Measurements from ENCODE around the gene GAP43.
A peak's percentile ranks its signal among the peaks of the same experiment; 100 is the strongest.

The GAP43 gene

DNA sequence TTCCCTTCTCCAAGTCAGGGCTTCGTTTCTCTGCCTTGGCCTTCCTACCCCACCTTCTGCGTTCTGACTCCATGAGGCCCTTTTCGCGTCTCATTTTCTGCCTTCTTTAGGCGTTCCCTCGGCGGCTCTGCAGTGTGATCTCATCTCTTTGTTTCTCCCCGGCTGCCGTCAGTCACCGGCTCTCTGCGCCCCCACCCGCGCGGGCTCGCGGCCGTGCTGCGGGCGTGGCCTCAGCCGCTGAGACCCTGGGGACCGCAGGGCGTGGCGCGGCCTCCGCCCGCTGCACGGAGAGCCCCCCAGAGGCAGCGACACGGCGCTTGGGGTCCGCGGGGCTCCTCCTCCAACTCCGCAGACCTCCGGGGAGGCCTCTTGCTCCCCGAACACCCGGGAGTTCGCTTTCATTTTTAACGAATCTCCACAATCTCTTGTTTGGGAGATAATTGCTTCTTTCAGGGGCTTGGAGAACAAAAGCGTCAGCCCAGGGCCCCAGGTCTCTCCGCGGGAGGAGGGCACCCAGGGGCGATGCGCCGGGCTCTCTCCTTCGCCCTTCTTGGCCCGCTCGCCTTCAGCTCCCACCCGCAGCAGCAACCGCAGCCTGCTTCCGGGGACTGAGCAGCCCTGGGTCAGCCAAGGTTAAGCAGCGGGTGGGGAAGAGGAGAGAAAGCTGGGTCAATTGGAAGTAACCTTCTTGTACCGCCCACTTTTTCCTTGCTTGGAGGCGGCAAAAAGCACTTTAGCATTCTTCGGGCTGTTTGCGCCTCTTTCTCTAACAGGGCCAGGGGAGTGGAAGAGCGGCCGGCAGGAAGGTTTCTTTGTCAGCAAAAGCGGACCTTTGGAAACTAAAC, 35.2 kb downstream of the GAP43 start:
- H3K4me3 ChIP-seq (replicated peaks; ENCODE audit: low read depth, low read length), result peak overlapping the region; percentile 76
- no peaks in the 10 kb centered on the region for H3K36me3 ChIP-seq (ENCODE audit: control insufficient read depth, insufficient read depth, low read length)
- H3K27me3 ChIP-seq (replicated peaks; ENCODE audit: control insufficient read depth, insufficient read depth, low read length), result no peaks in the 10 kb centered on the region
- peak; percentile 88 for DNase-seq (ENCODE audit: extremely low read depth, insufficient read length)
- TF ChIP-seq, protein P1, sequence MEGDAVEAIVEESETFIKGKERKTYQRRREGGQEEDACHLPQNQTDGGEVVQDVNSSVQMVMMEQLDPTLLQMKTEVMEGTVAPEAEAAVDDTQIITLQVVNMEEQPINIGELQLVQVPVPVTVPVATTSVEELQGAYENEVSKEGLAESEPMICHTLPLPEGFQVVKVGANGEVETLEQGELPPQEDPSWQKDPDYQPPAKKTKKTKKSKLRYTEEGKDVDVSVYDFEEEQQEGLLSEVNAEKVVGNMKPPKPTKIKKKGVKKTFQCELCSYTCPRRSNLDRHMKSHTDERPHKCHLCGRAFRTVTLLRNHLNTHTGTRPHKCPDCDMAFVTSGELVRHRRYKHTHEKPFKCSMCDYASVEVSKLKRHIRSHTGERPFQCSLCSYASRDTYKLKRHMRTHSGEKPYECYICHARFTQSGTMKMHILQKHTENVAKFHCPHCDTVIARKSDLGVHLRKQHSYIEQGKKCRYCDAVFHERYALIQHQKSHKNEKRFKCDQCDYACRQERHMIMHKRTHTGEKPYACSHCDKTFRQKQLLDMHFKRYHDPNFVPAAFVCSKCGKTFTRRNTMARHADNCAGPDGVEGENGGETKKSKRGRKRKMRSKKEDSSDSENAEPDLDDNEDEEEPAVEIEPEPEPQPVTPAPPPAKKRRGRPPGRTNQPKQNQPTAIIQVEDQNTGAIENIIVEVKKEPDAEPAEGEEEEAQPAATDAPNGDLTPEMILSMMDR (IDR thresholded peaks at IDR 0.05; ENCODE audit: insufficient read depth, low read length, poor library complexity, severe bottlenecking), result no peak

DNA sequence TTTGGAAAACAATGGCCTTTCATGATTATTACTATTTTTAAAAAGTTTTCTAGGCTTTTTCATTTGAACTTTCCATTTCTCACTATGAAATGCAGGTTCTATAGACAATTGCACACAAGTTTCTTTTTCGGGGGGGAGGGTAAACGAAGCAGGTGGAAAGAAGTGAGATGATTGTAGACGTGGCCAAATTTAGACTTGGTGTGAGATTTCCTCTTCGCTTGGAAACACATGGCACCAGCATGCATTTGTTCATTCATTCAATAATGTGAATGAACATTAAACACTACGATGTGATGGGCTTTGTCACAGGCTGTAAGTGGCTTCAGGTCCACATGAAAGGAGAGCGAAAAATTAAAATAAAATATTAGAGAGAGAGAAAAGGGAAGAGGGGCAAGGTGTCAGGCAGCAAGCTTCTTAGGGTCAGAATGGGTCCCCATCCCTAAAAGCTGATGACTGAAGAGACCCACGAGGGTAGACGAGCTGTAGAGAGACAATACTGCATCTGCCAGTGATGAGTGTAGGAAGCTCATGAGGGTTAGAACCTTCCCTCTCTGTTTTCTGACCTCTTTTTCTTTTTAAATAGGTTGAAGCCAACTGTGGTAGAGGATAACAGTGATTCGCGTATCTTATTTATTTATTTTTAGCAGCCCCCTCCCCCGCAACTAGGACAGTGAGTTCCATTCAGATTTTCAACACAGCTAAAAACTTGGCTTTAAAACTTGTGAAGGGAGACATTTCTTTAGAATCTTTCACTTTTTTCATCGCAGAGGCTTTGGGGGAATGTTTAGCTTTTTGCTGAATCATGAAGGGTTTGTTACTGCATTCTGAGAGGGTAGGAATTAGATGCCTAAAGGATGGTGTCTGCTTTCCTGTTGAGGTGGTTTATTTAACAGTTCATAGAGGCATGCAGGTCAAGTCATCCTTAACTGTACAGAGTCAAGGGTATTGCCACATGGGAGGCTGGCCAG, 36.2 kb downstream of the GAP43 start:
- H3K4me3 ChIP-seq (replicated peaks; ENCODE audit: low read depth, low read length), result peak overlapping the region; percentile 76
- TF ChIP-seq, protein P1 (IDR thresholded peaks at IDR 0.05; ENCODE audit: insufficient read depth, low read length, poor library complexity, severe bottlenecking), result no peak
- peak; percentile 55 for DNase-seq (ENCODE audit: extremely low read depth, insufficient read length)

DNA sequence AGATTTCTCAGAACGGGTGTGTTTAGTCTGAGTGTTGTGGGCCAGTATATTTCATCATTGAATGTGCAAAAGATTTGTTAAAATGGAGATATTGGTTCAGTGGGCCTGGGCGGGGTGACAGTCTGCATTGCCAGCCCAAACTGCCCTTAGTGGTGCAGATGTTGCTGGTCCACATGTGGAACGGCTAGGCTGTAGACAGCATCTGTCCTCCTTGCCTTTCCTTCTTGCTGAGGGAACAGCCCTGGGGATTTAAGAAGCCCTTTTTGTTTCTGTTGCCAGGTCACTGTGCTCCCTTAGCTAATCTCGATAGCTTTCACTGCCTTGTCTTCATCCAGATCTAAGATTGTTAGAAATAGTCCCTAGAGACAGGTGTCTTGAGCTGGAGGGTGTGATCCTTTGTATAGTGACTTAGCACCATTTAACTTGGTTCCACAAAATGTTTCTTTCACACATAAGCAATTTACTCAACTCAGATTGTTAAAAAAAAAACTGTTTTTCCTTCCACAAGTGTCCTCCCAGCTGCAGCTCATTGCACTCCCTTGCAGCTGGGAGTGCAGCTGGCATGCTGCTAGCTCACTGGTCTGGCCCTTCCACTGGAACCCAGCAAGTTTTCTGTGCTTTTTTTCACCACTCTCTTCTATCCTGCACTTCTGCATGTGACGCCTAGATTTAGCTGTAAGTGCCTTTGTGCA, 37.5 kb downstream of the GAP43 start:
- H3K4me3 ChIP-seq (replicated peaks; ENCODE audit: low read depth, low read length), result no peak overlapping the region
- H3K27me3 ChIP-seq (replicated peaks; ENCODE audit: control insufficient read depth, insufficient read depth, low read length), result no peaks in the 10 kb centered on the region
- peak; percentile 21 for DNase-seq (ENCODE audit: extremely low read depth, insufficient read length)
- TF ChIP-seq, protein P1 (IDR thresholded peaks at IDR 0.05; ENCODE audit: insufficient read depth, low read length, poor library complexity, severe bottlenecking), result no peak
- H3K36me3 ChIP-seq (ENCODE audit: control insufficient read depth, insufficient read depth, low read length), result no peaks in the 10 kb centered on the region

More for the DNA sequence above, 36.2 kb downstream of the GAP43 start:
- no peaks in the 10 kb centered on the region for H3K27me3 ChIP-seq (replicated peaks; ENCODE audit: control insufficient read depth, insufficient read depth, low read length)
- H3K36me3 ChIP-seq (ENCODE audit: control insufficient read depth, insufficient read depth, low read length), result no peaks in the 10 kb centered on the region

DNA sequence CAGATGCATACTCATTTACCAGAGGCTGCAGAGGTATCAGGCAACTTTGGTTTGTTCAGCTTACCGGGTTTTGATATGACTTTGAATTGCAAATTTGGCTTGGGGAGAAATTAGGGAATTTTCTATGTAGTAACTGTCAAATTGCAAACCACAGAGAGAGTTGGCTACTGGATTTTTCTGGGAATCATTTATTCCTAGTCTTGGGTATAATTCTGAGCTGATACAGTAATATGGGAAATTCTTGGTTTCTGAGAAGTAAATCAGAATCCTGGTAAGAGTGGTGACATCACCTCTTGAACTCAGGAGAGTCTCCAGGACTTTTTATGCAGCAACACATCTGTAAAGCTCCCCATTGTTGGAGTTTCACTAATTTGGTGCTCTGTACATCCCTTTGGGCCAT, 39.0 kb downstream of the GAP43 start:
- DNase-seq (ENCODE audit: extremely low read depth, insufficient read length), result no peak
- H3K27me3 ChIP-seq (replicated peaks; ENCODE audit: control insufficient read depth, insufficient read depth, low read length), result no peaks in the 10 kb centered on the region
- TF ChIP-seq, protein P1 (IDR thresholded peaks at IDR 0.05; ENCODE audit: insufficient read depth, low read length, poor library complexity, severe bottlenecking), result no peak
- H3K4me3 ChIP-seq (replicated peaks; ENCODE audit: low read depth, low read length), result no peak overlapping the region
- no peaks in the 10 kb centered on the region for H3K36me3 ChIP-seq (ENCODE audit: control insufficient read depth, insufficient read depth, low read length)

DNA sequence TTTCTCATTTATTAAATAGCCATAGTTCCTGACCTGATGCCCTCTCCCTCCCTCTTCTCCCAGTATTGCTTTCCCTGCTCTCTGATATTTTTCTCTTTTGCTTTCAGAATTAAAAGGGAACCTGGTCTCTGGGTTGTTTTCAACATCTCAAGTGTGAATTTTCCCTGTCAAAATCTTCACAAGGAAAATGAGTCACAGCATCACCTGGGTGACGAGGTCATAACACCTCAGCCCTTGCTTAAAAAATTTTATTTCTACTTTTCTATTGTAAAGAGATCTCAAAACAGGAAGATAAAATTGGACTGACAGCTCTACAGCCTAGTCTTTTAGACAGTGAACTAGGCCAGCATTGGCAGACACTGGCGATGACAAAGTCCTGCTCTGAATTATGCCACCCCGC, 40.1 kb downstream of the GAP43 start:
- Histone ChIP-seq H3K36me3 (ENCODE audit: control insufficient read depth, insufficient read depth, low read length) (no peaks in the 10 kb centered on the region), H3K4me3 (replicated peaks; ENCODE audit: low read depth, low read length) (no peak overlapping the region), H3K27me3 (replicated peaks; ENCODE audit: control insufficient read depth, insufficient read depth, low read length) (no peaks in the 10 kb centered on the region)
- DNase-seq (ENCODE audit: extremely low read depth, insufficient read length), result no peak
- TF ChIP-seq, protein P1 (IDR thresholded peaks at IDR 0.05; ENCODE audit: insufficient read depth, low read length, poor library complexity, severe bottlenecking), result no peak
